IMR-90 (cell line): Measurements from ENCODE around the gene HDGFL1.

ENCODE experiments used
- CHD1 ChIP-seq: IDR thresholded peaks from 2 replicates; pipeline ENCODE4 v1.6.1; 2012; ENCODE audit warnings: low read depth, low read length, improper control_type of control experiment
- POLR2A ChIP-seq: IDR thresholded peaks from 2 replicates; pipeline ENCODE4 v1.6.1; 2012; ENCODE audit warnings: mild to moderate bottlenecking, low read depth, low read length
- RCOR1 ChIP-seq: IDR thresholded peaks from 2 replicates; pipeline ENCODE4 v1.6.1; 2012; ENCODE audit warnings: mild to moderate bottlenecking, low read length, improper control_type of control experiment; ENCODE audit not compliant: insufficient replicate concordance
- TF ChIP-seq, protein P1 (sequence below): conservative IDR thresholded peaks from 2 replicates; pipeline ENCODE4 v1.5.1; 2012; ENCODE audit warnings: mild to moderate bottlenecking, low read depth, low read length, improper control_type of control experiment
- TF ChIP-seq, protein P2 (sequence below): fragments of 150-350 bp; IDR thresholded peaks from 2 replicates; pipeline ENCODE4 v1.6.1; 2017; ENCODE audit warnings: mild to moderate bottlenecking, antibody characterized with exemption, low read length, low read depth

- TF ChIP-seq CHD1 = no peak
- TF ChIP-seq RCOR1 = no peak
- TF ChIP-seq, protein P1, sequence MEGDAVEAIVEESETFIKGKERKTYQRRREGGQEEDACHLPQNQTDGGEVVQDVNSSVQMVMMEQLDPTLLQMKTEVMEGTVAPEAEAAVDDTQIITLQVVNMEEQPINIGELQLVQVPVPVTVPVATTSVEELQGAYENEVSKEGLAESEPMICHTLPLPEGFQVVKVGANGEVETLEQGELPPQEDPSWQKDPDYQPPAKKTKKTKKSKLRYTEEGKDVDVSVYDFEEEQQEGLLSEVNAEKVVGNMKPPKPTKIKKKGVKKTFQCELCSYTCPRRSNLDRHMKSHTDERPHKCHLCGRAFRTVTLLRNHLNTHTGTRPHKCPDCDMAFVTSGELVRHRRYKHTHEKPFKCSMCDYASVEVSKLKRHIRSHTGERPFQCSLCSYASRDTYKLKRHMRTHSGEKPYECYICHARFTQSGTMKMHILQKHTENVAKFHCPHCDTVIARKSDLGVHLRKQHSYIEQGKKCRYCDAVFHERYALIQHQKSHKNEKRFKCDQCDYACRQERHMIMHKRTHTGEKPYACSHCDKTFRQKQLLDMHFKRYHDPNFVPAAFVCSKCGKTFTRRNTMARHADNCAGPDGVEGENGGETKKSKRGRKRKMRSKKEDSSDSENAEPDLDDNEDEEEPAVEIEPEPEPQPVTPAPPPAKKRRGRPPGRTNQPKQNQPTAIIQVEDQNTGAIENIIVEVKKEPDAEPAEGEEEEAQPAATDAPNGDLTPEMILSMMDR = no peak
- TF ChIP-seq POLR2A = no peak
- TF ChIP-seq, protein P2, sequence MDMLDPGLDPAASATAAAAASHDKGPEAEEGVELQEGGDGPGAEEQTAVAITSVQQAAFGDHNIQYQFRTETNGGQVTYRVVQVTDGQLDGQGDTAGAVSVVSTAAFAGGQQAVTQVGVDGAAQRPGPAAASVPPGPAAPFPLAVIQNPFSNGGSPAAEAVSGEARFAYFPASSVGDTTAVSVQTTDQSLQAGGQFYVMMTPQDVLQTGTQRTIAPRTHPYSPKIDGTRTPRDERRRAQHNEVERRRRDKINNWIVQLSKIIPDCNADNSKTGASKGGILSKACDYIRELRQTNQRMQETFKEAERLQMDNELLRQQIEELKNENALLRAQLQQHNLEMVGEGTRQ = no peak
These were observed 45.2 kb downstream of the HDGFL1 start for GRCh38 chr6:22614547-22614946.
